Right atrium auricular region (tissue), 2 donors: Measurements from ENCODE around the gene KIAA2012. TPM values are rescaled to one million over a fixed set of nuclear protein-coding genes. Genes with fewer than 3 reads are reported as not detected.
A peak's percentile ranks its signal among the peaks of the same experiment; 100 is the strongest.

Experiments
- DNase-seq: peaks from one replicate; pipeline ENCODE4 v3.0.0-alpha.2; 2019; ENCODE audit warnings: low spot score
- H3K27ac ChIP-seq, 2 donors: fragments of 200-600 bp; sonication (generic); 1 replicate in 1 of 2; 2 replicates in 1 of 2; pipeline ENCODE4 v1.5.1; 2016 to 2019
- H3K27me3 ChIP-seq, 2 donors: fragments of 200-600 bp; sonication (generic); one replicate each; pipeline versions ENCODE4 v1.5.1 to v1.6.0; 2017 to 2019
- H3K36me3 ChIP-seq: fragments of 200-600 bp; sonication (generic); one replicate; pipeline ENCODE4 v1.5.1; 2016
- H3K4me1 ChIP-seq, 2 donors: fragments of 200-600 bp; sonication (generic); one replicate each; pipeline versions ENCODE4 v1.5.1 to v1.6.0; 2017 to 2019
- H3K4me3 ChIP-seq, 2 donors: fragments of 200-600 bp; sonication (generic); 1 replicate in 1 of 2; 2 replicates in 1 of 2; pipeline ENCODE4 v1.5.1; 2017 to 2019; ENCODE audit warnings: mild to moderate bottlenecking in 1 of 2, moderate library complexity in 1 of 2
- H3K9me3 ChIP-seq, 2 donors: fragments of 200-600 bp; sonication (generic); one replicate each; pipeline ENCODE4 v1.5.1; 2019
- CTCF ChIP-seq, 2 donors: fragments of 200-600 bp; sonication (generic); IDR thresholded peaks; one replicate each; pipeline ENCODE4 v1.5.1; 2019; ENCODE audit warnings: antibody characterized with exemption in 2 of 2
- total RNA-seq, 2 donors: library from RNA; depleted of rRNA; stranded (reverse); fragments of >200 nt; gene quantifications; one replicate each; pipeline ENCODE4 v1.1.0, GENCODE V29; 2016

KIAA2012 gene
- total RNA-seq, 2 donors from 2014 or later = not detected

- DNase-seq = no peak
- Histone ChIP-seq H3K9me3 (no peaks in the 10 kb centered on the region), H3K36me3 (no peaks in the 10 kb centered on the region), H3K4me1 (peaks cover 0 to 20% of the 10 kb centered on the region in 2 donors), H3K27ac (no peak overlapping the region), H3K27me3 (no peaks in the 10 kb centered on the region), H3K4me3 (no peak overlapping the region)
- no peak for TF ChIP-seq CTCF (IDR thresholded peaks at IDR 0.05)
Observed at GRCh38 chr2:202052235-202052634, 20.8 kb upstream of the KIAA2012 start.

DNA sequence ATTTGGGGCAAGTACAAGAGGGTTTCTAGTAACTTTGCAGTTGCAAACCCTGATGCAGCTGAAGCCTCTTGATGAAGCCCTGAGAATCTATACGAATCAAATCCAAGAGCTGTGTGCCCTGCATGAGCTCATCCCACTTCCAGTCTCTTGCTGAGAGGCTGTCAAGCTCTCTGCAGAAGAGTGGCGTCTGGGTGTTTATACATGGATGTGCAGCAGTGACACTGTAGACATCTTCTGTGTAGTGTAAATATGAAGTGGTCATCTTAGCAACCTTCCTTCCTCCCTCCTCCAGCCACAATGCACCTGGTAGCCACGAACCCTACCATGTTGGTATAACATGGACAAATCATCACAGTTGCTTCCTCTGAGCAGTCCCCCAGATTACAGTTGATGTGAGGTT lies 18.4 kb upstream of the KIAA2012 start:
- Histone ChIP-seq H3K27me3 (no peaks in the 10 kb centered on the region), H3K27ac (no peak overlapping the region), H3K4me3 (no peak overlapping the region), H3K36me3 (no peaks in the 10 kb centered on the region), H3K4me1 (peaks cover 0 to 17% of the 10 kb centered on the region in 2 donors), H3K9me3 (no peaks in the 10 kb centered on the region)
- no peak for DNase-seq
- no peak for TF ChIP-seq CTCF (IDR thresholded peaks at IDR 0.05)

GRCh38 chr2:202056611-202057010 lies 16.4 kb upstream of the KIAA2012 start:
- H3K36me3 ChIP-seq = no peaks in the 10 kb centered on the region
- H3K9me3 ChIP-seq = no peaks in the 10 kb centered on the region
- peak in 1 of 2 donors; percentile 51 for TF ChIP-seq CTCF (IDR thresholded peaks at IDR 0.05)
- no peak overlapping the region for H3K27ac ChIP-seq
- H3K4me1 ChIP-seq = peaks cover 0 to 8% of the 10 kb centered on the region in 2 donors
- DNase-seq = no peak
- no peak overlapping the region for H3K4me3 ChIP-seq
- no peaks in the 10 kb centered on the region for H3K27me3 ChIP-seq

- Histone ChIP-seq H3K36me3 (no peaks in the 10 kb centered on the region), H3K27ac (no peak overlapping the region), H3K9me3 (no peaks in the 10 kb centered on the region), H3K4me3 (no peak overlapping the region), H3K27me3 (no peaks in the 10 kb centered on the region), H3K4me1 (peaks cover 0 to 12% of the 10 kb centered on the region in 2 donors)
- DNase-seq = no peak
- TF ChIP-seq CTCF (IDR thresholded peaks at IDR 0.05) = peak in 1 of 2 donors; percentile 33
Observed at GRCh38 chr2:202060218-202060617, 12.8 kb upstream of the KIAA2012 start.

- H3K36me3 ChIP-seq = no peaks in the 10 kb centered on the region
- H3K27me3 ChIP-seq = no peaks in the 10 kb centered on the region
- no peak for TF ChIP-seq CTCF (IDR thresholded peaks at IDR 0.05)
- no peak overlapping the region for H3K4me3 ChIP-seq
- no peak for DNase-seq
- no peak overlapping the region for H3K27ac ChIP-seq
- no peaks in the 10 kb centered on the region for H3K9me3 ChIP-seq
- peaks cover 0 to 12% of the 10 kb centered on the region in 2 donors for H3K4me1 ChIP-seq
Observed at GRCh38 chr2:202061695-202062094, 11.4 kb upstream of the KIAA2012 start.

DNA sequence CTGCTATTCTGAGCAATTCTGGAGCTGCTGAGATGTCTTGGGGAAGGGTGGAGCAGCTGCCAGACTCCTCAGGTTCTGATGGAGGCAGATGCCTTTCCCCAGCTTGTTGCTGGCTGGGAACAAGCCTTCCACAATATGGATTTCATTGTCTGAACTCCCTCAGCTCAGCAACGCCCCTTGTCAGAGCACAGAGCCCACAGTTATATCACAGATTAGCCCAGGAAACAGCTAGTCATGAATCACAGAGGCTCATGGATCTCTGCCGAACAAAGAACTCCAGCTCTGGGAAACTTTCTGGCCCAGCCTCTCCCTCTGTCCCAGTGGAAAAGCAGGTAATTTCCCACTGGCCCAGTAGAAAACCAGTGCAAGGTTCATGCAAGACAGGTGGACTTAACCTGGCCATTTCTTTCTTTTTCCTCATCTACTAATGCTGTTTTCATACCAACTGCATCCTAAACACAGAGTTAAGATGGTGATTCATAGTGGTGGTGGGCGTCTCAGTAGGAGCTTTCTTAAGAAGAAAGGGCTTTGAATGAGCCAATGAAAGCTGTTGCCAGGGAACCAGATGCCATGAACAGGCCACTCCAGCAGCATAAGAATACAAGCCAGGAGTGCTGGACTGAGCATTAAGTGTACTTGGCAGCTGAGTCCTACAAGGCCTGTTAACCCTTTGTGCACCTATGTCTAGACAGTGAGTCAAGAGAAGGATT lies 8.7 kb upstream of the KIAA2012 start:
- DNase-seq = no peak
- Histone ChIP-seq H3K27me3 (no peaks in the 10 kb centered on the region), H3K27ac (no peak overlapping the region), H3K4me1 (peaks cover 0 to 12% of the 10 kb centered on the region in 2 donors), H3K9me3 (no peaks in the 10 kb centered on the region), H3K4me3 (no peak overlapping the region), H3K36me3 (no peaks in the 10 kb centered on the region)
- TF ChIP-seq CTCF (IDR thresholded peaks at IDR 0.05) = no peak
